Putamen (tissue), 1 donor: ENCODE data around the gene PBOV1.

Experiments used
- DNase-seq: peaks from one replicate; pipeline ENCODE4 v3.0.0-alpha.2; 2016; ENCODE audit warnings: low spot score

Gene PBOV1

GRCh38 chr6:138204792-138205384 is 13.4 kb downstream of the PBOV1 start:
- DNase-seq, result no peak

DNA sequence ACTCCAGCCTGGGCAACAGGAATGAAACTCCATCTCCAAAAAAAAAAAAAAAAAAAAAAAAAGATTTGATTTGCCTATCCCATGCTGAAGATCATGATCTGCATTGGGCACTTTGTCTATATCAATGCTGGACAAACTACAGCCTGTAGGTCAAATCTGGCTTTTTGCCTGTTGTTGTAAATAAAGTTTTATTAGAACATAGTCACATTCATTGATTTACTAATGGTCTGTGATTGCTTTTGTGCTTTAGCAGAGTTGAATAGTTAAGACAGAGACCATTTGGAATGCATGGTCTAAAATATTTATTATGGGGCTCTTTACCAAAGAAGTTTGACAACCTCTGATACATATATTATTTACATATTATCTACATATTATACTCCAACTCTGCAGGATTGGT is 14.0 kb downstream of the PBOV1 start:
- no peak for DNase-seq

- DNase-seq, result no peak
Measured at GRCh38 chr6:138203315-138203714, 15.0 kb downstream of the PBOV1 start.

DNA sequence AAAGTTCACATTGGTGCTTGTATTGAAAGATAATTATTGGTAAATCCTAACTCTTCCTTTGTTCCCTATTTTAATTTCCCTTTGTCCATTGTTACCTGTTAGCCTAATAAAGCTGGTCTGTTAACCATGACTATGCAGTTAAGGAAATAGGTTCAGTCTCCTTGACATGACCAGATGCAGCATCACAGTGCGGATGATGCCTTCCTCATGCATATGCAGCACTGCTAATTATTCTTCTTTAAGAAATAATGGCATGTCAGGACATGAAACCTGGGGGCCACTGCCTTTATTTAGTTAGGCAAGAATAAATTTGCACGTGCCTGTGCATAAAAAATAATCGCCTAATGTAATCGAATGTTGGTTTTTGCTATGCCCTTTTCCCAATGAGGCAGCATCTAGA is 16.5 kb downstream of the PBOV1 start:
- DNase-seq, result no peak

GRCh38 chr6:138198430-138199091 is 19.7 kb downstream of the PBOV1 start:
- no peak for DNase-seq

GRCh38 chr6:138197570-138197969 is 20.7 kb downstream of the PBOV1 start:
- DNase-seq, result no peak

- no peak for DNase-seq
Measured at GRCh38 chr6:138196122-138196738, 22.1 kb downstream of the PBOV1 start.

- no peak for DNase-seq
Measured at GRCh38 chr6:138194287-138194686, 24.0 kb downstream of the PBOV1 start.

DNA sequence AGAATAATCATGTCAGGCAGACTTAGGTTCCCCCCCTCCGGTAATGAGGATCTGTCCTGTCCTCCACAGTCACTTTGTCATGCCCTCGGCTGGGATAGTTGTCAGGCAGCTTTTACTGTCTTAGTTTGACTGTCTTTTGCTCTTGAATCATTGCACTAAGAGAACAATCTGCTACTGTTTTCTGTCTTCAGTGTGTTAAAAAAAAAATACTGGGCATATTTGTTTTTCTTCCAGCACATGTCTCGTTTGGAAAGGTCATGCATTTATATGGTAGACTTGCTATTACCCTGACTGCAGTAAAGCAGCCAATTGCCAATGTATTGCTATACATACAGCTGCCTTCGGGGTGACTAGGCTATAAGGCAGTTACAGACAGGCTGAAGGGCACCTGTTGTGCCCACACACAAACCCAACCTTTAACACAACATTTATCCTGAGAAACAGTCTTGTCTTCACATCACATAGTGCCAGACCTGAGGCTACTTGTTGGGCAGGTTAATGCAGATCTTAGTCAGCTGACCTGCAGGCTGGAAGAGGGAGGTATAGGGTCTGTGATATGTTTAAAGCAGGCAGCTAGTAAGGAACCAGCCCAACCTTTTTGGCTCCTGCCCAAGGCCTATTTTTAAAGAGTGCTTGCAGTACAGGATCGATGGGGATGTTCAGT is 29.9 kb downstream of the PBOV1 start:
- DNase-seq, result peak; percentile 59

- DNase-seq, result no peak
Measured at GRCh38 chr6:138187156-138187555, 31.1 kb downstream of the PBOV1 start.

DNA sequence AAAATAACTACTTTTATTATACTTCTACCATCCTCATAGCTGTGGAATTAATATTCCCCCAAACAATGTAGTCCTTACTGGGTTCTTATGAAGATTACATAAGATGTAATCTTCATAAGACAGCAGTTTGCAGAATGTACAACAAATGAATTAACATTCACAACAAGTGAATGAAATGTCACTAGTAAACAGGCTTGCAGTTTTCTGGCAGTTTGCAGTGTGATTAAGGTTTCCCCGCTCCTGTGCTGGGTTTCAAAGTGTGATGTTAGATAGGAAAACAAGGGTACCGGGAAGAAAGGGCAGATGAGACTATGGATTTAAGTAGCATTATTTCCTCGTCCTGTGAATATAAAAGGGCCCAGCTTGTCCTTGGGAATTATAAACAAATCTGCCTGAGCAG is 34.1 kb downstream of the PBOV1 start:
- no peak for DNase-seq

DNA sequence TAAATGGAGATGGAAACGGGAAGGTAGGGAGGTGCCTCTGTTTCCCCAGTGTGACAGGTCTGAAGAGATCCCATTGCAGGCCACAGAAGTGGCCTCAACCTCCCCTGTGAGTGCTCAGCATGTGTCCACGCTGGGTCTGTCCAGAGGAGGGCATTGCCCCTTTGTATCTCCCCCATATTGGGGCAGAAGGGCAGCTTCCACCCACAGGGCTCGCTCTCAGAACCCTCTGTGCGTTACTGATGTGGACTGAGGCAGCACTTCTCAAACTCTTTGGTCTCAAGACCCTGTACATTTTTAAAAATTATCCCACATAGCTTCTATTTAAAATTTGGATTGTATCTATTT is 34.5 kb downstream of the PBOV1 start:
- no peak for DNase-seq

DNA sequence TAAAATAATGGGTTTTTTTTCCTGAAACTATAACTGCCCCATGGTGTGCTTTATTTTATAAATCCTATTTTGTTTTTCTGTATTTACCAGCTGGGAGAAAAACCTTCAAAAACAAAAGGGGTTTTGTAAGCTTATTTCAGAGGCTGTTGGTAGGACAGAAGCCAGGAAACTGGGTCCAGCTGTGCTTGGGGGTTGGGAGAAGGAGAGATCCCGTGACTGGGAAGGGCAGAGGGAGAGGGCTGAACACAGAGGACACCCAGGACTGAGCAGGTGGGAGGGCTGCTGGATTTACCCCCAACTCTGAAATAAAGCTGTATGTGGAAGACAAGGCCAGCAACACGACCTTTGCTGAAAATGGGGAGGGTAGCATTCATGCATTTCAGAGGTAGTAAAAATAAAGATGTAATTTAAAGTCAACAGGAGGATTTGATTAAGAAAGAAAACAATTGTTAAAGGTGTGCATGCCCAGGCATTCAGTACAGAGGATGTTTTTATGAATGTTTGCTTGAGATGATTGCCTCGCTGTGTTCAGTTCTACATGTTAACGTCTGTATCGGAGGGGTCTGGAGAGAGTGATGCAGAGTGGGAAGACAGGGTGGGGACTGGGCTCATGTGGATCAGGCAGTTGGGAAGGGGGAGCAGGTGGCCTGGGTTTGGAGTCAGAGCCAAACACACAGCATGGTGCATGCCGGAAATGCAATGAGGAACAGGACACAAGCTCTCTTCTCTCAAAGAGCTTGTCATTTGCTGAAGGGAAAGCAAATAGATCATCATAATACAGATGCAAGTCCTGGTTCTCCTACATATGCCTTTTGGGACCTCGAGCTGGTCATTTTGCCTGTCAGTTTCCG is 35.1 kb downstream of the PBOV1 start:
- DNase-seq, result peak; percentile 93

GRCh38 chr6:138176652-138177232 is 41.5 kb downstream of the PBOV1 start:
- DNase-seq, result no peak

DNA sequence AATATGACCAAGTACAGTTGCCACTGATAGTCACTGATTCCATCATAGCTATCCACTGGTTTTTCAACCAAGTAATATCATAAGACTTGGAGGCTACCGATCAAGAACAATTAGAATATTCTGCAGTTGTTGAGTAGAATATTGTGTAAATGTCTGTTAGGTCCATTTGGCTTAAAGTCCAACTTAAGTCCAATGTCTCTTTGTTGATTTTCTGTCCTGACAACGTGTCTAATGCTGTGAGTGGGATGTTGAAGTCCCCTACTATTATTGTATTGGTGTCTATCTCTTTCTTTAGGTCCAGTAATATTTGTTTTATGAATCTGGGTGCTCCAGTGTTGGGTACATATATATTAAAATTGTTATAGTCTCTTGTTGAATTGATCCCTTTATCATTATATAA is 42.7 kb downstream of the PBOV1 start:
- no peak for DNase-seq
